ENCODE data around the gene KIF16B. TPM values are rescaled to one million over a fixed set of nuclear protein-coding genes. Genes with fewer than 3 reads are reported as not detected.
"Not testable (repeated sequence)": the region's sequence is repeated elsewhere in the genome, so short reads cannot be mapped to it uniquely, and the experiment has no call there.

Gene KIF16B
- total and polyA plus RNA-seq, 5 experiments from 2014 or later: 1.9 to 7.9 (median 6.2) TPM

DNA sequence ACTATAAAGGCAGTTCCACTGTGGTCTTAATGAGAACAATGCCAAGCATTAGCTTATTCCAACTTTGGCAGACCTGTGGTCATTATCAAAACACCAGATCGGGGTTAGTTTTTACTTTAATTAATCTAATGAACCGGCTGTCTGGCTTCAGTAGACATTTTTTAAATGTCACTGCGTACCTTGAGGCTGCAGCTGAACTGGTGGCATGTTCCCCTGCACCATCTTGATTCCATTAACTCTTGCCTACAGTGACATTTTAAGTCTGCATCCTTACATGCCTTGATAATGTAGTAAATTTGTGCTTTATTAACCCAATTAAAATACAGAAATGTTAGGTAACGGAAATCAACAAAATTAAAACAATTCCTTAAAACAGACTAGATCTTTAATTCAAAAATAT lies 127.0 kb downstream of the KIF16B start:
- Mint-ChIP-seq H3K27ac (no peak overlapping the region), H3K9me3 (peaks cover 0 to 13% (median 0%) of the 10 kb centered on the region in 9 donors), H3K36me3 (peaks cover 20 to 46% (median 30%) of the 10 kb centered on the region in 3 donors), H3K4me3 (no peak overlapping the region), H3K4me1 (peaks cover 3 to 11% (median 8%) of the 10 kb centered on the region in 4 donors), H3K27me3 (no peaks in the 10 kb centered on the region)
- POLR2A ChIA-PET: no interaction called here
- ATAC-seq (no peak), DNase-seq (no peak)

DNA sequence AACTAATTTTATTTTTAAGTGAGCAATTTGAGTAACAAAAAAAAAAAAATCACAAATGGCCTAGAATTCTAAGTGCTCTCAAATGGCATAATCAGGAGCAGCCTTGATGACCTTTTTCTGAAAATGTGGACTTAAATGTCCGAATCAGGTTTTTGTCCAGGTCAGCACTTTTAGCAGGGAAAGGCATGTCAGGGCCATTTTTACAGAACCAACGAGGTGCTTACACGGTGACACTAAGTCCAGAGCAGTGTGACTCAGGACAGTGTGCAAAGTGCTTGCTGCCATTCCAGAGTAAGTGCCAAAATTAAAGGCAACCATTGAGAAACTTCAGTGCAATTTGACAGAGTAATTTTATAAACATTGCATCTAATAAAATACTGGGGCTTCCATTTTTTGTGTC lies 127.8 kb downstream of the KIF16B start:
- peaks cover 22 to 48% (median 26%) of the 10 kb centered on the region in 3 donors for H3K36me3 Mint-ChIP-seq
- H3K27me3 Mint-ChIP-seq: no peaks in the 10 kb centered on the region

DNA sequence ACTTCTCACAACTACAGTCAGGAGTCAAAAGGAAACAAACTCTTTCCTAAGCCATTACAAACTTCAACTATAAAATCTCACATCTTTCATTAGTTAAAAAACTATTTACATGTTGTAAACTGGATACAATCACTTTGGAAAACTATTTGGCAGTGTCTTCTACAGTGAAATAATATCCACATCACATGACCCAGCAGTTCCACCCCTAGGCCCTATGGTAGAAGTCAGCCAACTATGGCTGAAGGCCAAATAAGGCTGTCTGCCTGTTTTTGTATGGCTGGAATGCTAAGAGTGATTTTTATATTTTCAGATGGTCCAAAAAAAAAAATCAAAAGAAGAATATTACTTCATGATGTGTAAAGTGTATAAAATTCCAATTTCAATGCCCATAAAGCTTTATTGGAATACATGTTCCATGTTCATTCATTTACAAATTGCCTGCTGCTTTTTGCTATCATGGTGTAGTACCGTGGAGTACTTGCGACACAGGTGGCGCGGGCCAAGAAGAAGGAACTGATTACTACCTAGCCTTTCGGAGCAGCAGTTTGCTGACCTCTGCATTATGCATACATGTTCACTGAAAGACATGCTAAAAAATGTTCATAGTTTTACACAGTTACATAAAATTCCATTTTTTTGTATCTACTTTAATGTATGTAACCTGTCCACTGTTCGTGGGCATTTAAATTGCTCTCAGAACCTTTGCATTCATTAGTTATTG lies 129.0 kb downstream of the KIF16B start:
- no peak for ATAC-seq
- no peak overlapping the region for H3K27ac Mint-ChIP-seq
- POLR2A ChIA-PET: no interaction called here
- peaks cover 0 to 13% (median 6%) of the 10 kb centered on the region in 9 donors for H3K9me3 Mint-ChIP-seq
- peaks cover 20 to 50% (median 29%) of the 10 kb centered on the region in 3 donors for H3K36me3 Mint-ChIP-seq
- H3K4me3 Mint-ChIP-seq: no peak overlapping the region
- peaks cover 4 to 30% (median 11%) of the 10 kb centered on the region in 4 donors for H3K4me1 Mint-ChIP-seq
- no peaks in the 10 kb centered on the region for H3K27me3 Mint-ChIP-seq
- DNase-seq: no peak

More for the DNA sequence above, 127.8 kb downstream of the KIF16B start:
- H3K4me1 Mint-ChIP-seq: peaks cover 4 to 17% (median 9%) of the 10 kb centered on the region in 4 donors
- no peak overlapping the region for H3K4me3 Mint-ChIP-seq
- DNase-seq (no peak), ATAC-seq (no peak)
- POLR2A ChIA-PET: no interaction called here
- H3K27ac Mint-ChIP-seq: no peak overlapping the region
- H3K9me3 Mint-ChIP-seq: peaks cover 0 to 13% (median 0%) of the 10 kb centered on the region in 9 donors

DNA sequence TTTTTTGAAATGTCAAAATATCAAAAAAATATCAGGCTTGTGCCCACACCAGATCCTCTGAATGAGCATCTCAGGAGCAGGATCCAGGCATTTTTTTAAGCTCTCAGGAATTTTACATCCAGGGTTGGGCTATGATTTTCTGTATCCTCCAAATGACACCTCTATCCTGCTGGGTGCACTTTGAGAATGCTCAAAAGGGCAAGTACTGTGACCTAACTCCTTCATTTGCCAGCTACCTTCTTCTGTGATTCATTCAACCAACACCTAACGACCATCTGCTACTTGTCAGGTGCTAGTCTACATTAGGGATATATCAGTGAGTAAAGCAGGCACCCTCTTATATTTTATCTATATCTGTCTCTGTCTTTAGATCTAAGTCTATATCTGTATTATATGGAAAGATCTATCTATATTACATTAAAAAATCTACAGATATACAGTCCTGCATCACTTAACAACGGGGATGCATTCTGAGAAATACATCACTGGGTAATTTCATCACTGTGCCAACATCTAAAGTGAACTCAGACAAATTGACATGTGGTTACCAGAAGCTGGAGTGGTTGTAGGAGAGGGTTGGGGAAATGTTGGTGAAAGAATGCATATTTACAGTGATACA lies 131.6 kb downstream of the KIF16B start:
- peaks cover 22 to 44% (median 31%) of the 10 kb centered on the region in 3 donors for H3K36me3 Mint-ChIP-seq

DNA sequence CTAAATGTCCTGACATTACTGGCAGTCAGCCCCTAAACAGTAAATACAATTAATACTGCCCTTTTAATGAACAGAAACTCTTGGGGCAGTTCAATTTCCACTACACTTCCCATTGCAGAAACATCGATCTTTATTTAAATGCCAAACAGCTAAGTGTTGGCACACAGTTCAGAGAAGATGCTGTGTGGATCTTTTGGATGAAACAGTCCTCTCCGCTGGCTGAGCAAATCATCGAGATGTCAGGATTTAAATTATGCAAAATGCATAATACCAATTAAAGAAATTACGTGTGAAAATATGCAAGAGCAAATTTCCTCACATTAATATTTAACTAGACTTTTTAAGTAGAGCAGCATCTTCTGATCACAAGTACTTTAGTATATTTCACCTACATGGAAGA lies 132.6 kb downstream of the KIF16B start:
- POLR2A ChIA-PET: no interaction called here
- no peak overlapping the region for H3K4me3 Mint-ChIP-seq
- no peak overlapping the region for H3K27ac Mint-ChIP-seq
- DNase-seq: no peak
- H3K36me3 Mint-ChIP-seq: peaks cover 17 to 43% (median 31%) of the 10 kb centered on the region in 3 donors
- ATAC-seq: no peak
- H3K4me1 Mint-ChIP-seq: peaks cover 0 to 25% (median 8%) of the 10 kb centered on the region in 4 donors
- peaks cover 0 to 19% (median 7%) of the 10 kb centered on the region in 9 donors for H3K9me3 Mint-ChIP-seq
- H3K27me3 Mint-ChIP-seq: no peaks in the 10 kb centered on the region

More for the DNA sequence above, 131.6 kb downstream of the KIF16B start:
- DNase-seq (no peak), ATAC-seq (no peak)
- no peak overlapping the region for H3K27ac Mint-ChIP-seq
- no peak overlapping the region for H3K4me3 Mint-ChIP-seq
- peaks cover 0 to 19% (median 6%) of the 10 kb centered on the region in 9 donors for H3K9me3 Mint-ChIP-seq
- H3K27me3 Mint-ChIP-seq: no peaks in the 10 kb centered on the region
- POLR2A ChIA-PET: no interaction called here
- peaks cover 0 to 25% (median 8%) of the 10 kb centered on the region in 4 donors for H3K4me1 Mint-ChIP-seq

GRCh38 chr20:16439540-16439939 lies 133.7 kb downstream of the KIF16B start:
- peaks cover 18 to 44% (median 31%) of the 10 kb centered on the region in 3 donors for H3K36me3 Mint-ChIP-seq
- peaks cover 0 to 19% (median 7%) of the 10 kb centered on the region in 9 donors for H3K9me3 Mint-ChIP-seq
- ATAC-seq, H3K4me3 Mint-ChIP-seq, DNase-seq, POLR2A ChIA-PET, H3K27me3 Mint-ChIP-seq, H3K27ac Mint-ChIP-seq: not testable (repeated sequence)
- peaks cover 0 to 25% (median 8%) of the 10 kb centered on the region in 4 donors for H3K4me1 Mint-ChIP-seq

DNA sequence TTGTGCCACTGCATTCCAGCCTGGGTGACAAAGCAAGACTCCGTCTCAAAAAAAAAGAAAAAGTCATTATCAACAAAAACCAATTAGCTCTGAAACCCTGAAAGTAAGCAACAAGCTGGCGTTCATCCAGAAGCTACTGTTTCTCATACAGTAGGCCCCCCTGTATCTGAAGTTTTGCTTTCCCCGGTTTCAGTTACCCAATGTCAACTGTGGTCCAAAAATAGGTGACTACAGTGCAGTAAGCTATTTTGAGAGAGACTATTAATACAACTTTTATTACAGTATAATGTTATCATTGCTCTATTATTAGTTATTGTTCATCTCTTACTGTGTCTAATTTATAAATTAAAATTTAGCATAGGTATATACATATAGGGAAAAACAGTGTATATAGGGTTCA lies 135.1 kb downstream of the KIF16B start:
- Mint-ChIP-seq H3K27ac (no peak overlapping the region), H3K4me1 (peaks cover 0 to 25% (median 9%) of the 10 kb centered on the region in 4 donors), H3K9me3 (peaks cover 0 to 19% (median 7%) of the 10 kb centered on the region in 9 donors), H3K27me3 (no peaks in the 10 kb centered on the region), H3K36me3 (peaks cover 22 to 41% (median 31%) of the 10 kb centered on the region in 3 donors), H3K4me3 (no peak overlapping the region)
- DNase-seq: no peak
- ATAC-seq: no peak
- POLR2A ChIA-PET: no interaction called here

DNA sequence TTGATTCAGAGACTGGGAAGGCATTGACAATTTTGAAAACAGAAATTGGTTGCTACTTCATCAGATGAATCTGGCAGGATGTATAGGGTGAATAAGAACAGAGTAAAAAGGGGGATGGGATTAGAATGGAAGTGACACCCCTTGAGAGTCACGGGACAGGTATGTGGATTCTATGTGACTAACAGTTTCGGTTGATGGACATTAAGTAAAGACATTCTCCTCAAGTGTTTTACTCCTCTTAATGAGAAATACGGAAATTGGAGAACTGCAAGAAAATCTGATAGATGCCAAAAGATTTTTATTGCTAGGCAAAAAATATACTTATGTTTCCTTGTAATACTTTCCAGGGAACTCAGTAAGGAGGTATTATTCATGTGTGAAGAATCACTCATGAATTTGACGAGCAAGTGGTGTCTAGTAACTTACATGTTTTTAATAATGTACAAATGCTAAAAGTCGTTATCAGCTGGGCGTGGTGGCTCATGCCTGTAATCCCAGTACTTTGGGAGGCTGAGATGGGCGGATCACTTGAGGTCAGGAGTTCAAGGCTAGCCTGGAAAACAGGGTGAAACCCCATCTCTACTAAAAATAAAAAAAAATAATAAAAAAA lies 135.8 kb downstream of the KIF16B start:
- ATAC-seq (no peak), DNase-seq (no peak)
- POLR2A ChIA-PET: no interaction called here
- H3K9me3 Mint-ChIP-seq: peaks cover 0 to 19% (median 7%) of the 10 kb centered on the region in 9 donors
- no peaks in the 10 kb centered on the region for H3K27me3 Mint-ChIP-seq
- peaks cover 0 to 25% (median 8%) of the 10 kb centered on the region in 4 donors for H3K4me1 Mint-ChIP-seq
- peak overlapping the region in 1 of 10 donors; percentile 50 for H3K4me3 Mint-ChIP-seq
- H3K36me3 Mint-ChIP-seq: peaks cover 22 to 40% (median 31%) of the 10 kb centered on the region in 3 donors
- no peak overlapping the region for H3K27ac Mint-ChIP-seq

GRCh38 chr20:16434062-16434664 lies 139.1 kb downstream of the KIF16B start:
- DNase-seq (peak in 6 of 10 donors; percentile 3 to 25 (median 7)), ATAC-seq (no peak)
- Mint-ChIP-seq H3K4me3 (no peak overlapping the region), H3K27me3 (no peaks in the 10 kb centered on the region), H3K27ac (no peak overlapping the region), H3K36me3 (peaks cover 10 to 35% (median 35%) of the 10 kb centered on the region in 3 donors), H3K9me3 (peaks cover 0 to 6% (median 2%) of the 10 kb centered on the region in 9 donors), H3K4me1 (peaks cover 0 to 2% (median 0%) of the 10 kb centered on the region in 4 donors)
- POLR2A ChIA-PET: no interaction called here

GRCh38 chr20:16433293-16433580 lies 140.0 kb downstream of the KIF16B start:
- Mint-ChIP-seq H3K27ac (no peak overlapping the region), H3K27me3 (no peaks in the 10 kb centered on the region), H3K36me3 (peaks cover 6 to 37% (median 36%) of the 10 kb centered on the region in 3 donors), H3K9me3 (peaks cover 0 to 2% (median 0%) of the 10 kb centered on the region in 9 donors), H3K4me3 (no peak overlapping the region), H3K4me1 (peaks cover 0 to 2% (median 0%) of the 10 kb centered on the region in 4 donors)
- ATAC-seq: no peak
- POLR2A ChIA-PET: interaction anchor here (0.6 kb wide), 1 partner anchor 21 kb away, joined by 3 read pairs; no protein-coding TSS in a partner anchor
- no peak for DNase-seq

DNA sequence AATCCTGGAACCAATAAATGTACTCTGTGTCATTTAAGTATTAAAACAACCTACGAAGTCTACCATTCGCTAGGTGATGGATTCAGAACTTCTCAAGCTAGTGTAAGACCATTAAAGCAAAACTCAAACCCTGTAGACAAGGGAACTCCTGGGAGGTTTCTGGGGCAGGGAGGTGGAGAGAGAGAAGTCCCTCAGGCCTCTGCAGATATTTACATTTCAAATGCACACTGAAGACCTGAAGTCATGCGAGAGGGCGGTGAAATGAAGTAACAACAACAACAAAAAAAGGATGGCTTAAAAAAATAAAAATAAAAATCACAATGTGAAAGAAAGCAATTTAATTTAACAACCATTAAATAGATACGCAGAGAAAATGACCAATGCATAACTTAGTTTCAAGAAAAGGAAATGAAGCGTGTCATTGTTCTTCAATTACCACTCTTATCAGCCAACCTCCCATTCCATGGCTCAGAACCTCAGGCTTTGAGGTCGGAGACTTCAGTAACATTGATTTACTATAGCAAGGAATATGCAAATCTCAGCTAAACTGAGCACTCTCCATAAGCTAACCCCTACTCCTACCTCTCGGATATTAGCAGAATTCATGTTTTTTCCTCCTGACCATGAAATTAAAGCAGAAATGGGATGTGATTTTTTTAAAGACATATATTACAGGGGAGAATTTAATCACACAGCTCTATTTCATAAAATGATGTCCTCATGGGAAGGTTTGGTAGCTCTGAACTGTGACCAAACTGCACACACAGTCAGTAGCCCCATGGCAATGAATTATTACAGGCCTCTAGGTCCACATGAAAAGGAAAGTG lies 140.6 kb downstream of the KIF16B start:
- no peak overlapping the region for H3K4me3 Mint-ChIP-seq
- POLR2A ChIA-PET: interaction anchor here (0.6 kb wide), 1 partner anchor 21 kb away, joined by 3 read pairs; no protein-coding TSS in a partner anchor
- DNase-seq (no peak), ATAC-seq (no peak)
- H3K9me3 Mint-ChIP-seq: peaks cover 0 to 2% (median 0%) of the 10 kb centered on the region in 9 donors
- H3K27ac Mint-ChIP-seq: no peak overlapping the region
- no peaks in the 10 kb centered on the region for H3K27me3 Mint-ChIP-seq
- peaks cover 11 to 43% (median 41%) of the 10 kb centered on the region in 3 donors for H3K36me3 Mint-ChIP-seq
- peaks cover 0 to 2% (median 0%) of the 10 kb centered on the region in 4 donors for H3K4me1 Mint-ChIP-seq

GRCh38 chr20:16428112-16428511 lies 145.1 kb downstream of the KIF16B start:
- ATAC-seq: no peak
- Mint-ChIP-seq H3K27ac (no peak overlapping the region), H3K9me3 (peaks cover 0 to 7% (median 0%) of the 10 kb centered on the region in 9 donors), H3K36me3 (peaks cover 49 to 71% (median 70%) of the 10 kb centered on the region in 3 donors), H3K4me3 (no peak overlapping the region), H3K27me3 (no peaks in the 10 kb centered on the region), H3K4me1 (no peaks in the 10 kb centered on the region)
- POLR2A ChIA-PET: no interaction called here
- no peak for DNase-seq
